ENCODE results near the gene DCHS2. TPM values are rescaled to one million over a fixed set of nuclear protein-coding genes. Genes with fewer than 3 reads are reported as not detected.

Gene DCHS2
- total RNA-seq, 2 experiments from 2014 or later: not detected

DNA sequence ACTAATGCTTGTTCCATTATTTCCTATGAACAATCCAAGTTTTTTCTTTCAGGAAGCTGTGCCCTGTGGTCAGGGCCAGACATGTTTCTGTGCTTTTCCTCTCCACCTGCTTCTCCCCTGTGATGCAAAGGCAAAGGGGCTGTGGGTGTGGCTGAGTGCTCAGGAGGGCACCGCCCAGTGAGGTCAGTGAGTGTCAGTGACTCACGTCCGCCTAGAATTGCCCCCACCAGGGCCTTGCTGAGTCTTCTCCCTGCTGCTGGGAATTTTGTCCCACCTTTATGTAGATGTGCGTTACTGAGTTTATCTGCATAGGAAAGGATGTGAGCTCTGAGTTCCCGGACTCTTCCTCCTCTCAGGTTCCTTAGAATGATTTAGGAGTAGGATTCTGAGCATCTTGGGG lies 283.2 kb downstream of the DCHS2 start:
- H3K79me2 ChIP-seq (ENCODE audit: insufficient read depth, low read depth, low read length): no peaks in the 10 kb centered on the region
- no peak for DNase-seq (ENCODE audit: low spot score)
- ChIA-PET POLR2A (no interaction called here), CTCF (ENCODE audit: unreplicated experiment) (no interaction called here)
- no peak overlapping the region for H3K4me2 ChIP-seq (ENCODE audit: low read length)
- no peaks in the 10 kb centered on the region for H3K36me3 ChIP-seq (ENCODE audit: insufficient read depth, low read length)
- H3K9me2 ChIP-seq (ENCODE audit: insufficient read depth, low read length): no peaks in the 10 kb centered on the region
- intact Hi-C loops (cut with micrococcal nuclease; ENCODE audit: unreplicated experiment): no loop called here
- no TSS peak for BruUV-seq (replicated peaks)
- H3K27ac ChIP-seq (ENCODE audit: low read depth, low read length, poor library complexity, severe bottlenecking): no peak overlapping the region
- no peak overlapping the region for H2AFZ ChIP-seq (ENCODE audit: low read length)
- no peak overlapping the region for H3K4me3 ChIP-seq (ENCODE audit: low read depth, low read length, poor library complexity, severe bottlenecking)
- no peaks in the 10 kb centered on the region for H3K4me1 ChIP-seq (ENCODE audit: insufficient read depth, low read length, poor library complexity, severe bottlenecking)
- TF ChIP-seq, protein P1, sequence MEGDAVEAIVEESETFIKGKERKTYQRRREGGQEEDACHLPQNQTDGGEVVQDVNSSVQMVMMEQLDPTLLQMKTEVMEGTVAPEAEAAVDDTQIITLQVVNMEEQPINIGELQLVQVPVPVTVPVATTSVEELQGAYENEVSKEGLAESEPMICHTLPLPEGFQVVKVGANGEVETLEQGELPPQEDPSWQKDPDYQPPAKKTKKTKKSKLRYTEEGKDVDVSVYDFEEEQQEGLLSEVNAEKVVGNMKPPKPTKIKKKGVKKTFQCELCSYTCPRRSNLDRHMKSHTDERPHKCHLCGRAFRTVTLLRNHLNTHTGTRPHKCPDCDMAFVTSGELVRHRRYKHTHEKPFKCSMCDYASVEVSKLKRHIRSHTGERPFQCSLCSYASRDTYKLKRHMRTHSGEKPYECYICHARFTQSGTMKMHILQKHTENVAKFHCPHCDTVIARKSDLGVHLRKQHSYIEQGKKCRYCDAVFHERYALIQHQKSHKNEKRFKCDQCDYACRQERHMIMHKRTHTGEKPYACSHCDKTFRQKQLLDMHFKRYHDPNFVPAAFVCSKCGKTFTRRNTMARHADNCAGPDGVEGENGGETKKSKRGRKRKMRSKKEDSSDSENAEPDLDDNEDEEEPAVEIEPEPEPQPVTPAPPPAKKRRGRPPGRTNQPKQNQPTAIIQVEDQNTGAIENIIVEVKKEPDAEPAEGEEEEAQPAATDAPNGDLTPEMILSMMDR (conservative IDR thresholded peaks at IDR 0.05; ENCODE audit: low read length): no peak
- TF ChIP-seq EZH2phosphoT487 (IDR thresholded peaks at IDR 0.05; ENCODE audit: borderline replicate concordance, low read depth, low read length): no peak
- no peaks in the 10 kb centered on the region for H4K20me1 ChIP-seq (ENCODE audit: insufficient read depth, low read length)
- H3K9me3 ChIP-seq (ENCODE audit: low read length): no peaks in the 10 kb centered on the region

GRCh38 chr4:154205471-154205870 lies 286.1 kb downstream of the DCHS2 start:
- no peak for DNase-seq (ENCODE audit: low spot score)
- TF ChIP-seq, protein P1 (conservative IDR thresholded peaks at IDR 0.05; ENCODE audit: low read length): no peak
- no peak for TF ChIP-seq EZH2phosphoT487 (IDR thresholded peaks at IDR 0.05; ENCODE audit: borderline replicate concordance, low read depth, low read length)
- Histone ChIP-seq H3K9me3 (ENCODE audit: low read length) (no peaks in the 10 kb centered on the region), H3K79me2 (ENCODE audit: insufficient read depth, low read depth, low read length) (no peaks in the 10 kb centered on the region), H3K4me2 (ENCODE audit: low read length) (no peak overlapping the region), H2AFZ (ENCODE audit: low read length) (no peak overlapping the region), H3K4me3 (ENCODE audit: low read depth, low read length, poor library complexity, severe bottlenecking) (no peak overlapping the region), H4K20me1 (ENCODE audit: insufficient read depth, low read length) (no peaks in the 10 kb centered on the region), H3K4me1 (ENCODE audit: insufficient read depth, low read length, poor library complexity, severe bottlenecking) (no peaks in the 10 kb centered on the region), H3K27ac (ENCODE audit: low read depth, low read length, poor library complexity, severe bottlenecking) (no peak overlapping the region), H3K9me2 (ENCODE audit: insufficient read depth, low read length) (no peaks in the 10 kb centered on the region), H3K36me3 (ENCODE audit: insufficient read depth, low read length) (no peaks in the 10 kb centered on the region)
- ChIA-PET CTCF (ENCODE audit: unreplicated experiment) (no interaction called here), POLR2A (interaction anchor here (0.7 kb wide), 1 partner anchor 9 kb away, joined by 4 read pairs; no protein-coding TSS in a partner anchor)
- no TSS peak for BruUV-seq (replicated peaks)
- intact Hi-C loops (cut with micrococcal nuclease; ENCODE audit: unreplicated experiment): no loop called here

DNA sequence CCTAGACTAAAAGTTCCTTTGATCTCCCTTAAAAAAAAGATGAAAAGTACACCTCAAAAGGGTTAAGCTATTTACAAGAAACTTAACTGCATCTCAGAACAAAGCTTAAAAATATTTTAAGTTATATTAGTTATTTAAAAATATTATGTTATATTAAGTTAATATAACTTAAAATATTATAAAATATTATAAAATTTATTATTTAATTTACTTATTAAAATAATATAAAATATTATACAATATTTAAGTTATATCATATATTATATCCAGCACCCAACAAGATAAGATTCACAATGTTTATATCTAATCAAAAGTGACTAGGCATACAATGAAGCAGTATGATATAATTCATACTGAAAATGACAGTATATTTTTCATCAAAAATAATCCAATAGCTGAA lies 296.9 kb downstream of the DCHS2 start:
- intact Hi-C loops (cut with micrococcal nuclease; ENCODE audit: unreplicated experiment): no loop called here
- POLR2A ChIA-PET: no interaction called here

More for the DNA sequence above, 296.9 kb downstream of the DCHS2 start:
- no peaks in the 10 kb centered on the region for H4K20me1 ChIP-seq (ENCODE audit: insufficient read depth, low read length)
- no peak overlapping the region for H3K4me3 ChIP-seq (ENCODE audit: low read depth, low read length, poor library complexity, severe bottlenecking)
- H3K9me3 ChIP-seq (ENCODE audit: low read length): no peaks in the 10 kb centered on the region
- no peaks in the 10 kb centered on the region for H3K79me2 ChIP-seq (ENCODE audit: insufficient read depth, low read depth, low read length)
- H3K27ac ChIP-seq (ENCODE audit: low read depth, low read length, poor library complexity, severe bottlenecking): no peak overlapping the region
- H3K36me3 ChIP-seq (ENCODE audit: insufficient read depth, low read length): no peaks in the 10 kb centered on the region
- H2AFZ ChIP-seq (ENCODE audit: low read length): no peak overlapping the region
- no peak for TF ChIP-seq EZH2phosphoT487 (IDR thresholded peaks at IDR 0.05; ENCODE audit: borderline replicate concordance, low read depth, low read length)
- TF ChIP-seq, protein P1 (conservative IDR thresholded peaks at IDR 0.05; ENCODE audit: low read length): no peak
- DNase-seq (ENCODE audit: low spot score): no peak
- no peaks in the 10 kb centered on the region for H3K9me2 ChIP-seq (ENCODE audit: insufficient read depth, low read length)
- BruUV-seq (replicated peaks): no TSS peak
- no peaks in the 10 kb centered on the region for H3K4me1 ChIP-seq (ENCODE audit: insufficient read depth, low read length, poor library complexity, severe bottlenecking)
- CTCF ChIA-PET (ENCODE audit: unreplicated experiment): no interaction called here
- H3K4me2 ChIP-seq (ENCODE audit: low read length): no peak overlapping the region

Measured in OCI-LY7 (cell line).